GM20000 (cell line): Measurements from ENCODE around the gene RAD51AP2.

Source experiments
- DNase-seq: peaks from one replicate; pipeline ENCODE4 v3.0.0; 2012; ENCODE audit warnings: low spot score
- CTCF ChIP-seq: IDR thresholded peaks from 2 replicates; pipeline ENCODE4 v1.5.1; 2012; ENCODE audit warnings: mild to moderate bottlenecking, control low read depth; ENCODE audit errors: extremely low read depth, missing control alignments

Gene RAD51AP2

DNA sequence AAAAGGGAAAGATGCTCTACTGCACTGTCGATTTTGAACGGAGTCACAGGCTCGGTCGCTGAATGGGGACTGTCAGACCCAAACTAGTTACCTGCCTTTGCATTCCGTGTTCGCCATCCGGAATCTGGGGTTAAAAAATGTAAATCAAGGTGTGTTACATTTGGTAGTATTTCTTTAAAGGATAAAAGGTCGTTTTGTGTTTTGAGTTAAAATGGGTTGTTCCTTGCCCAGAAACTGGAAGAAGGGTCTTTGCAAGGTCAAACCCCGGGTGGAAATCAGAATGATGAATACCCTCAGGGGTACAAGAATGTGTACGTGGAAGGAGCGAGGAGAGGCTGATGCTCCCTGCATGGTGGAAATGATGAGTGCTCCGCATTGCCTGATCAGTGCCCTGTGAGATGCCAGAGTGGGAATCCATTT, 23.3 kb upstream of the RAD51AP2 start:
- no peak for DNase-seq
- TF ChIP-seq CTCF: no peak

DNA sequence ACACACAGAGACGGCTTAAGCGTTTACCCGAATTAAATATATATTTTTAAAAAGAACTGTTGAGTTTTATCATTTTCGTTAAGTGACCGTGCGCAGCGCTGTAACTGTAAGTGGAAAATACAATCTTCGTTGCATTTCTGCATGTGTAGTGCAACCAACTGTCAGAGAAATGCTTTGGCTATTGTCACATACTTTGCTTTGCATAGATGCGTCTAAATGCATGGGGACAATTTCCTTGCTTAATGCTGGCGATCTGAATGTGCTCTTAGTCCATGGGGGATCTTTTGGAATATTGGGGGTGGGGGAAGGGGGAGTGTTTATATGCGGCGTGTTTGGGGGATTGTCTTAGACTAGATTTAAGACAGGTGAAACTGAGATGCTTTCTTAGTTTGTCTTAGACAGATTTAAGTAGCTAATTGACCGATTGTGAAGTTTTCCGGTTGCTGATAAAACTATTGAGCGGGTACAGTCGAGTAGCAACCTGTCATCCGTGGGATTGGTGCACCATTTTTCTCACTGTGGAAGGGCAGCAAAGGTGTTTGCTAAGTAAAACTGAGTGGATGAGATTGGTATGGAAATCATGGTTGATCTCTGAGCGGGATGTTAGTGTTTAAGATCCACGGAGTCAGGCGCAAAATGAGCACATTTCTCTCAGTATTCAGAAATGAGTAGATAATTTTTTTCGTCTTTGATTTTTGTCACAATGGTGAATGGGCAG, 22.7 kb upstream of the RAD51AP2 start:
- TF ChIP-seq CTCF: no peak
- no peak for DNase-seq

- TF ChIP-seq CTCF: no peak
- peak; percentile 12 for DNase-seq
Observed at GRCh38 chr2:17540093-17540812, 22.0 kb upstream of the RAD51AP2 start, which contains the start of gene VSNL1. VSNL1 (plus strand) TSS chr2:17540696; CDS start chr2:17592075, 51,379 bp downstream.

DNA sequence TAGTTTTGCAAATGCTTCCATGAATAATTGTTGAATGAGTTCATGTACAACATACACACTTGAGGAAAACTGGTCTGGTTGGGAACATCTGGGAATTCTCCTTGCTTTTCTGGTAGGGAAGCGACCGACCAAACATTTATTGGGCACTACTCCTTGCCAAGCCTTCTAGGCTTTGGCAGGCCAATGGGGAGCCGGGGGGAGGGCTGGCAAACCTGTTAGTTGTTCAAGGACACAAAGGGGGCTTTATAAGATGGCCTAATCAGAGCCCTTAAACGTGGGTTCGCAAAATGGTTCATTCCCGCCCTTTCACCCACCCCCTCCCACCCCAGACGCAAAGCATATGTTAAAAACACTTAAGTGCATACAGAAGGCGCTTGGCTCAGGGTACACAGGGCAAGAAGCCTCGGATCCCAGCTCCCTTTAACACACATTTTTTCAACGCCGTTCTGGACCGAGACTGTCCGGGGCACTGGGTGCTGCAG, 21.4 kb upstream of the RAD51AP2 start:
- no peak for DNase-seq
- TF ChIP-seq CTCF: no peak

DNA sequence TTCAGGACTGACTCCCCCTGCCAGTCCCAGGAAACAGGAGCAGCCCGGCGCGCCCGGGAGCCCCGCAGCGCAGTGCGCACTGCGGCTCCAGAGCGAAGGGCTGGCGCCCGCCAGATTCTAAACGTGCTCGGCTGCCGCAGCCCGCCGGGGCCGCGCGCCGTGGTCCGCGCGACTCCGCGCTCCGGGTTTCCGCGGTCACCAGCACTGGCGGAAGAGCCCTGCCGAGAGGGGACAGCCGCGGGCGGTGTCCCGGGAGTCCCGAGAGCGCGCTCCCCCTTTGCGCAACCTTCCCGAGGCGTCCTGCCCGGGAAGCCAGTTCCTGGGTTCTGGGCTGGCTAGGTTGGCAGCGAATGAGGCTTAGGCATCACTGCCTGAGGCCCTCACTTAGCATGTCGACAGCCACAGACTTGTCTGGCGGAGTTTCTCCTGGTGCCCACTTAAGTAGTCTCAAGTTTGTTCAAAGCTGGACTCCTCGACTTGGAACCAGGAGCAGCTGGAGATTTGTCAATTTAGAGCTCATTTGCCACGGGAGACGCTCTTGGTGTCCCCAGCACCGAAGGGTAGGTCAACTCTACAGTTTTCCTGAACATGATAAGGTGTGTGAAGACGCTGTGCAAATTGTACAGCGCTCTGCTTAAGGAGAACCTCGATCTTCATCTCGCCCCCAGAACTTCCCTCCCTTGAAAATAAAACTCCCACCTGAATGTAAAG, 20.8 kb upstream of the RAD51AP2 start:
- DNase-seq: peak; percentile 45
- TF ChIP-seq CTCF: no peak

DNA sequence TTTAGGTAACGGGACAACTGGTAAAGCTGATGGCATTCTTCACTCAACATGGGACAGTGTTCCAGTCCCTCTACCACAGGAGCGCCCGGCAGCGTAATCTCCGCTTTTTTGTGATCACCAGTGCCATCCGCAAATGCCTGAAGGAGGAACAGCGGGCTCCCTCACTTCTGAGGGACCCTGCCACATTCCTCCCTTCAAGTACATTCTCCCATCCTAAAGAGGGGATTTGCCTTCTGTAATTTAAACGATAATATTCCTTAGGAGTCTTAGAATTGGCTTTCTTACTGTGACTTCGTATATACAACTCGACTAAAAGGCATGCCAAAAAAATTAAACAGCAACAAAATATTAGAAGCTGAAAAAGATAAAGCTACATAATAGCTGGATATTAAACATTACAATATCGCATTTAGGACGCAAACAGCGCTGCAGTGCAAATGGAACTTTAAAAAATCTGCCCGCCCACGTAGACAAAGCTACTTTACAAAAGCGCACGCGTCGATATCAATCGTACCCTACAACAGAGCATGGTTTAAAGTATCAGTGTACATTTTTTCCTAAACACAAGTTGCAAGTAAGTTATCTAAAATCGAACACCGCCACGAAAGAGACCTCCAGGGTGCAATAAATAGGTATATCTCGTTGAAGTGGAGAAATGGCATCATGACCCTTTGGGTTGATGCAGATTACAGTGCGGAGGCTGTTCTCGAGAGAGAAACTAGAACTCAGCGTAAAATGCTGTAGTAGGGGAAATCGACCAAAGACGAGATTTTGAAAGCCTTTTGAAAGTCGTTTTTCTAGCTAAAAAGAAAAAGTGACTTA, 20.0 kb upstream of the RAD51AP2 start:
- TF ChIP-seq CTCF: no peak
- DNase-seq: peak; percentile 31
